IMR-90 (cell line): ENCODE measurements around the gene CXCL11. TPM values are rescaled to one million over a fixed set of nuclear protein-coding genes. Genes with fewer than 3 reads are reported as not detected.

Source experiments
- ATAC-seq: fragments of 200-7000 bp; cut with Tn5 transposase; 2 replicates; pipeline ENCODE4 v1.9.1; 2020; ENCODE audit warnings: low read depth, mild to moderate bottlenecking, moderate library complexity
- BruUV-seq: library from RNA; stranded (reverse); fragments of 400-500 nt; replicated peaks from 2 replicates; lab custom pipeline; 2021; lab: Mats Ljungman, UMichigan
- CTCF ChIA-PET: fragments of 300-600 bp; formaldehyde crosslinking; extraction: SDS; loops from one replicate; lab custom pipeline; 2021; ENCODE audit warnings: antibody characterized with exemption; lab: Yijun Ruan, JAX
- POLR2A ChIA-PET: fragments of 300-600 bp; sonication (Branson Sonifier 250); formaldehyde crosslinking; loops from one replicate; lab custom pipeline; 2022; ENCODE audit warnings: antibody characterized with exemption; ENCODE audit not compliant: unreplicated experiment; lab: Charles Lee
- DNase-seq: peaks from one replicate; pipeline ENCODE4 v3.0.0; 2013
- H2AFZ ChIP-seq: replicated peaks from 2 replicates; pipeline ENCODE3; 2013; ENCODE audit warnings: low read length, mild to moderate bottlenecking; ENCODE audit not compliant: poor library complexity
- H2AK5ac ChIP-seq: 2 replicates; pipeline ENCODE4 v1.6.1; 2013; ENCODE audit warnings: low read depth, low read length, inconsistent platforms
- H2AK9ac ChIP-seq: replicated peaks from 2 replicates; pipeline ENCODE3; 2013; ENCODE audit warnings: mild to moderate bottlenecking, low read depth, low read length, moderate library complexity; ENCODE audit not compliant: poor library complexity
- H2BK120ac ChIP-seq: 2 replicates; pipeline ENCODE4 v1.6.1; 2013; ENCODE audit warnings: low read depth, low read length, inconsistent platforms
- H2BK15ac ChIP-seq: 3 replicates; pipeline ENCODE4 v1.6.1; 2013; ENCODE audit warnings: low read depth, low read length, inconsistent platforms
- H2BK20ac ChIP-seq: 2 replicates; pipeline ENCODE4 v1.6.1; 2013; ENCODE audit warnings: low read depth, mild to moderate bottlenecking, inconsistent platforms, low read length, moderate library complexity
- H2BK5ac ChIP-seq: 2 replicates; pipeline ENCODE4 v1.6.1; 2013; ENCODE audit warnings: mild to moderate bottlenecking, low read depth, low read length, inconsistent platforms; ENCODE audit not compliant: poor library complexity, severe bottlenecking
- H3K14ac ChIP-seq: replicated peaks from 2 replicates; pipeline ENCODE4 v1.6.1; 2013; ENCODE audit warnings: low read depth, low read length, inconsistent platforms
- H3K18ac ChIP-seq: 2 replicates; pipeline ENCODE4 v1.6.1; 2013; ENCODE audit warnings: low read depth, low read length, control low read depth
- H3K23ac ChIP-seq: 2 replicates; pipeline ENCODE4 v1.6.1; 2013; ENCODE audit warnings: low read depth, low read length, inconsistent platforms
- H3K27ac ChIP-seq: 2 replicates; pipeline ENCODE4 v1.5.1; 2013; ENCODE audit warnings: mild to moderate bottlenecking, control low read depth, low read length; ENCODE audit not compliant: insufficient read depth
- H3K27me3 ChIP-seq: 2 replicates; pipeline ENCODE4 v1.6.1; 2013; ENCODE audit warnings: low read length; ENCODE audit not compliant: control insufficient read depth, insufficient read depth
- H3K36me3 ChIP-seq: 2 replicates; pipeline ENCODE4 v1.6.1; 2013; ENCODE audit warnings: low read length, mixed read lengths; ENCODE audit not compliant: control insufficient read depth, insufficient read depth
- H3K4ac ChIP-seq: 2 replicates; pipeline ENCODE4 v1.6.1; 2013; ENCODE audit warnings: low read depth, low read length, inconsistent platforms
- H3K4me1 ChIP-seq: 2 replicates; pipeline ENCODE4 v1.6.1; 2013; ENCODE audit warnings: low read length, mixed read lengths; ENCODE audit not compliant: control insufficient read depth, insufficient read depth
- H3K4me2 ChIP-seq: 2 replicates; pipeline ENCODE4 v1.6.1; 2013; ENCODE audit warnings: low read depth, mild to moderate bottlenecking, control low read depth, low read length, moderate library complexity
- H3K4me3 ChIP-seq: 2 replicates; pipeline ENCODE4 v1.5.1; 2013; ENCODE audit warnings: low read depth, mild to moderate bottlenecking, control low read depth, low read length, moderate library complexity; ENCODE audit not compliant: insufficient read depth
- H3K56ac ChIP-seq: 2 replicates; pipeline ENCODE4 v1.6.1; 2013; ENCODE audit warnings: low read length, inconsistent platforms; ENCODE audit not compliant: insufficient read depth; ENCODE audit errors: extremely low read depth
- H3K79me1 ChIP-seq, 2 experiments: 2 replicates each; pipeline ENCODE4 v1.6.1; 2013; ENCODE audit warnings: low read length in 2 of 2, inconsistent platforms in 1 of 2, low read depth in 1 of 2
- H3K9ac ChIP-seq: 2 replicates; pipeline ENCODE4 v1.6.1; 2013; ENCODE audit warnings: low read depth, low read length, control low read depth
- H3K9me1 ChIP-seq: 2 replicates; pipeline ENCODE4 v1.6.1; 2013; ENCODE audit warnings: low read length, inconsistent platforms; ENCODE audit not compliant: insufficient read depth
- H3K9me3 ChIP-seq: 2 replicates; pipeline ENCODE4 v1.6.1; 2013; ENCODE audit warnings: low read length; ENCODE audit not compliant: control insufficient read depth, insufficient read depth
- H4K20me1 ChIP-seq: 2 replicates; pipeline ENCODE4 v1.6.1; 2013; ENCODE audit warnings: low read length, inconsistent platforms; ENCODE audit not compliant: insufficient read depth
- H4K5ac ChIP-seq: 2 replicates; pipeline ENCODE4 v1.6.1; 2013; ENCODE audit warnings: mild to moderate bottlenecking, low read depth, low read length, control low read depth
- H4K8ac ChIP-seq, 2 experiments: 2 replicates each; pipeline ENCODE4 v1.6.1; 2013; ENCODE audit warnings: low read depth in 2 of 2, low read length in 2 of 2, control low read depth in 1 of 2, inconsistent platforms in 1 of 2
- H4K91ac ChIP-seq: 2 replicates; pipeline ENCODE4 v1.6.1; 2013; ENCODE audit warnings: low read depth, low read length, inconsistent platforms; ENCODE audit not compliant: insufficient read depth
- CEBPB ChIP-seq: IDR thresholded peaks from 2 replicates; pipeline ENCODE4 v1.6.1; 2012; ENCODE audit warnings: low read depth, low read length, improper control_type of control experiment
- CHD1 ChIP-seq: IDR thresholded peaks from 2 replicates; pipeline ENCODE4 v1.6.1; 2012; ENCODE audit warnings: low read depth, low read length, improper control_type of control experiment
- CTCF ChIP-seq: conservative IDR thresholded peaks from 2 replicates; pipeline ENCODE4 v1.5.1; 2012; ENCODE audit warnings: mild to moderate bottlenecking, low read depth, low read length, improper control_type of control experiment
- FOS ChIP-seq: fragments of 150-350 bp; IDR thresholded peaks from 2 replicates; pipeline ENCODE4 v1.6.1; 2016; ENCODE audit warnings: low read depth, low read length
- MAZ ChIP-seq: IDR thresholded peaks from 2 replicates; pipeline ENCODE4 v1.6.1; 2012; ENCODE audit warnings: low read depth, mild to moderate bottlenecking, low read length, improper control_type of control experiment, moderate library complexity, borderline replicate concordance
- MXI1 ChIP-seq: IDR thresholded peaks from 2 replicates; pipeline ENCODE4 v1.6.1; 2012; ENCODE audit warnings: low read depth, mild to moderate bottlenecking, low read length, moderate library complexity, borderline replicate concordance
- SMC3 ChIP-seq: fragments of 150-350 bp; IDR thresholded peaks from 2 replicates; pipeline ENCODE4 v1.6.1; 2016; ENCODE audit warnings: low read depth, mild to moderate bottlenecking, antibody characterized with exemption, low read length, moderate library complexity
- WGBS, 2 experiments: methylation state at CpG; one replicate each; pipeline versions ENCODE4 v1.1.5 to v1.1.7; 2013; ENCODE audit warnings: missing lambda C conversion rate in 2 of 2; ENCODE audit not compliant: insufficient read length in 1 of 2; ENCODE audit errors: extremely low coverage in 2 of 2; 5-methylcytosine and 5-hydroxymethylcytosine counted together
- dilution Hi-C: fragments of 300-500 bp; cut with HindIII; formaldehyde crosslinking; loops from one replicate; pipeline ENCODE4 v1.14.3; 2018; ENCODE audit warnings: low sequenced_read_pairs; ENCODE audit not compliant: unreplicated experiment
- in situ Hi-C: fragments of 300-500 bp; cut with MboI; formaldehyde crosslinking; loops from 3 replicates; pipeline ENCODE4 v1.14.3; 2019; ENCODE audit warnings: low sequenced_read_pairs, inconsistent platforms, mixed read lengths
- intact Hi-C: fragments of 100-400 bp; cut with micrococcal nuclease; formaldehyde crosslinking; loops from 2 replicates; pipeline ENCODE4 v1.10.0; 2022
- polyA plus RNA-seq, 3 experiments: library from polyadenylated mRNA; depleted of rRNA; stranded (reverse); fragments of >200 nt; gene quantifications; 2 replicates each; pipeline ENCODE4 v1.2.3, GENCODE V29; 2012; ENCODE audit warnings: low replicate concordance in 1 of 3
- total RNA-seq: library from RNA; depleted of rRNA; stranded (reverse); fragments of >200 nt; gene quantifications from 2 replicates; pipeline ENCODE4 v1.2.3, GENCODE V29; 2012
- TF ChIP-seq, protein P1 (sequence below): fragments of 150-350 bp; IDR thresholded peaks from 2 replicates; pipeline ENCODE4 v1.6.1; 2017; ENCODE audit warnings: mild to moderate bottlenecking, antibody characterized with exemption, low read length, low read depth

Gene CXCL11
- total and polyA plus RNA-seq, 2 of the 4 experiments (the other 2 are of a cell fraction) = under 0.01 TPM; not detected in 1

- no peak overlapping the region for H4K91ac ChIP-seq
- H3K4me2 ChIP-seq = no peak overlapping the region
- no peak overlapping the region for H2BK15ac ChIP-seq
- no peaks in the 10 kb centered on the region for H3K9me3 ChIP-seq
- H3K27ac ChIP-seq = no peak overlapping the region
- H4K20me1 ChIP-seq = no peaks in the 10 kb centered on the region
- H3K9me1 ChIP-seq = no peaks in the 10 kb centered on the region
- H3K36me3 ChIP-seq = no peaks in the 10 kb centered on the region
- no peak overlapping the region for H4K5ac ChIP-seq
- POLR2A ChIA-PET = no interaction called here
- no CpG with 5 or more reads among the region's 3 CpGs for WGBS, 2 experiments
- no peak overlapping the region for H2BK20ac ChIP-seq
- dilution Hi-C loops = no loop called here
- H2AFZ ChIP-seq = no peak overlapping the region
- H3K79me1 ChIP-seq = no peaks in the 10 kb centered on the region
- ATAC-seq (no peak), DNase-seq (no peak)
- no peak overlapping the region for H3K9ac ChIP-seq
- no peak overlapping the region for H2BK5ac ChIP-seq
- H4K8ac ChIP-seq = no peak overlapping the region
- no peak overlapping the region for H3K4ac ChIP-seq
- no peak overlapping the region for H3K4me3 ChIP-seq
- no peak overlapping the region for H2AK5ac ChIP-seq
- CTCF ChIA-PET = interaction anchor here (1.0 kb wide), 1 partner anchor 39 kb away, joined by 3 read pairs; no protein-coding TSS in a partner anchor
- no peak overlapping the region for H3K23ac ChIP-seq
- in situ Hi-C loops = no loop called here
- intact Hi-C loops = no loop called here
- H3K56ac ChIP-seq = no peak overlapping the region
- H3K27me3 ChIP-seq = peaks cover 3% of the 10 kb centered on the region; the same call in 1 of the 2 replicates
- H2BK120ac ChIP-seq = no peak overlapping the region
- H2AK9ac ChIP-seq = no peak overlapping the region
- H3K18ac ChIP-seq = no peak overlapping the region
- no TSS peak for BruUV-seq
- no peaks in the 10 kb centered on the region for H3K4me1 ChIP-seq
- TF ChIP-seq FOS (no peak), SMC3 (no peak), CEBPB (no peak), MAZ (no peak), CHD1 (no peak), MXI1 (no peak), CTCF (no peak)
- TF ChIP-seq, protein P1, sequence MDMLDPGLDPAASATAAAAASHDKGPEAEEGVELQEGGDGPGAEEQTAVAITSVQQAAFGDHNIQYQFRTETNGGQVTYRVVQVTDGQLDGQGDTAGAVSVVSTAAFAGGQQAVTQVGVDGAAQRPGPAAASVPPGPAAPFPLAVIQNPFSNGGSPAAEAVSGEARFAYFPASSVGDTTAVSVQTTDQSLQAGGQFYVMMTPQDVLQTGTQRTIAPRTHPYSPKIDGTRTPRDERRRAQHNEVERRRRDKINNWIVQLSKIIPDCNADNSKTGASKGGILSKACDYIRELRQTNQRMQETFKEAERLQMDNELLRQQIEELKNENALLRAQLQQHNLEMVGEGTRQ = no peak
- no peak overlapping the region for H3K14ac ChIP-seq
Observed at GRCh38 chr4:76035141-76035540, 729 bp downstream of the CXCL11 start.
